ENCODE data around the gene TEKT4. TPM values are rescaled to one million over a fixed set of nuclear protein-coding genes. Genes with fewer than 3 reads are reported as not detected.

Gene TEKT4, protein sequence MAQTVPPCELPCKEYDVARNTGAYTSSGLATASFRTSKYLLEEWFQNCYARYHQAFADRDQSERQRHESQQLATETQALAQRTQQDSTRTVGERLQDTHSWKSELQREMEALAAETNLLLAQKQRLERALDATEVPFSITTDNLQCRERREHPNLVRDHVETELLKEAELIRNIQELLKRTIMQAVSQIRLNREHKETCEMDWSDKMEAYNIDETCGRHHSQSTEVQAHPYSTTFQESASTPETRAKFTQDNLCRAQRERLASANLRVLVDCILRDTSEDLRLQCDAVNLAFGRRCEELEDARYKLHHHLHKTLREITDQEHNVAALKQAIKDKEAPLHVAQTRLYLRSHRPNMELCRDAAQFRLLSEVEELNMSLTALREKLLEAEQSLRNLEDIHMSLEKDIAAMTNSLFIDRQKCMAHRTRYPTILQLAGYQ
- total RNA-seq (2016; rRNA removed; fragmentation: Illumina TruSeq; extraction: Trizol), result not detected in 2 replicates
- total RNA-seq (2016; cell fraction: cytosol; rRNA removed; fragmentation: Illumina TruSeq; extraction: Trizol; ENCODE audit: low read depth), result not detected in 2 replicates
- not detected in 2 replicates for total RNA-seq (2016; cell fraction: insoluble cytoplasmic fraction; rRNA removed; fragmentation: Illumina TruSeq; extraction: Trizol)
- total RNA-seq (2016; cell fraction: membrane; rRNA removed; fragmentation: Illumina TruSeq; extraction: Trizol), result not detected in 2 replicates
- total RNA-seq (2016; cell fraction: nucleus; rRNA removed; fragmentation: Illumina TruSeq; extraction: Trizol), result not detected in 2 replicates
- not detected in 2 replicates for polyA plus RNA-seq (2011; rRNA removed)
- not detected in 2 replicates for polyA plus RNA-seq (2011; cell fraction: cytosol; rRNA removed)
- polyA plus RNA-seq (2011; cell fraction: nucleus; rRNA removed), result not detected in 2 replicates
- polyA plus RNA-seq (2012), result not detected in 2 replicates
- polyA plus RNA-seq (2016; cell fraction: cytosol; fragmentation: Illumina TruSeq; extraction: Trizol; ENCODE audit: low read depth), result not detected in 2 replicates
- not detected in 2 replicates for polyA plus RNA-seq (2016; cell fraction: insoluble cytoplasmic fraction; fragmentation: Illumina TruSeq; extraction: Trizol; ENCODE audit: low read depth)
- not detected in 2 replicates for polyA plus RNA-seq (2016; cell fraction: membrane; fragmentation: Illumina TruSeq; extraction: Trizol; ENCODE audit: low read depth)
- polyA plus RNA-seq (2016; cell fraction: nucleus; fragmentation: Illumina TruSeq; extraction: Trizol; ENCODE audit: insufficient read depth, low read depth), result not detected in 2 replicates
- polyA minus RNA-seq (2011; rRNA and poly(A)+ RNA removed; ENCODE audit: low replicate concordance), result not detected in 2 replicates
- polyA minus RNA-seq (2011; cell fraction: cytosol; rRNA and poly(A)+ RNA removed), result not detected in 2 replicates
- polyA minus RNA-seq (2011; cell fraction: nucleus; rRNA and poly(A)+ RNA removed), result not detected in 2 replicates
- Bru-seq, nascent RNA, result not detected
- not detected for BruChase-seq, experiment 1, labeled RNA remaining after a 6-hour chase
- not detected for BruChase-seq, experiment 2, labeled RNA remaining after a 2-hour chase
- long read RNA-seq, experiment 1, result 0 reads
- long read RNA-seq, experiment 2, result 0 reads

DNA sequence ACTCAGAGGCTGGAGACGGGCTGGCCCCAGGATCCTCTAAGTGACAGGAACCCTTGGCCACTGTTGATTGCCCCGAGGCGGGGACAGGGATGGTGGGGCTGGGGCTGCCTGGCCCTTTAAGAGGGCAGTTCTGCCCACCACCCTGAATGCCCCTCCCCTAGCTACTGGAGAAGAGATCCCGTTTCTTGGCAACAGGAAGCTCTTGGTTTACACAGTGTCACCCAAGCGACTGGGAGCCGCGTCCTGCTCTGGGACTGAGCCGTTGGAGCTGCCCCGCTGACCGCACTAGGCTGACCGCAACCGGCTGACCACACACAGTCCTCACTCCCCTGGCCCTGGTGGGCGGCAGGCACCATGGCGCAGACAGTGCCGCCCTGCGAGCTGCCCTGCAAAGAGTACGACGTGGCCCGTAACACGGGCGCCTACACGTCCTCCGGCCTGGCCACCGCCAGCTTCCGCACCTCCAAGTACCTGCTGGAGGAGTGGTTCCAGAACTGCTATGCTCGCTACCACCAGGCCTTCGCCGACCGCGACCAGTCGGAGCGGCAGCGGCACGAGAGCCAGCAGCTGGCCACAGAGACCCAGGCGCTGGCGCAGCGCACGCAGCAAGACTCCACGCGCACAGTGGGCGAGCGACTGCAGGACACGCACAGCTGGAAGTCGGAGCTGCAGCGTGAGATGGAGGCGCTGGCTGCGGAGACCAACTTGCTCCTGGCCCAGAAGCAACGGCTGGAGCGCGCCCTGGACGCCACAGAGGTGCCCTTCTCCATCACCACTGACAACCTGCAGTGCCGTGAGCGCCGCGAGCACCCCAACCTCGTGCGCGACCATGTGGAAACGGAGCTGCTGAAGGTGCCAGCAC, at the start of gene TEKT4:
TEKT4 (plus strand) TSS at position 205 of the 862 bp plus-strand sequence; CDS start at position 355, 150 bp downstream.
- Histone ChIP-seq H3K4me3 (replicated peaks in 1 of 3; ENCODE audit: insufficient read depth in 1 of 3, low read depth in 2 of 3, low read length in 3 of 3) (no peak within 1 kb of the TSS), H3K36me3 (replicated peaks in 1 of 2; ENCODE audit: control insufficient read depth in 1 of 2, insufficient read depth in 2 of 2, low read length in 2 of 2) (no peaks in the 10 kb centered on the region), H4K20me1 (ENCODE audit: insufficient read depth, low read length) (peaks cover 2% of the 10 kb centered on the region; the same call in 1 of the 2 replicates), H3K9me3 (ENCODE audit: low read length) (no peaks in the 10 kb centered on the region), H3K9ac (ENCODE audit: insufficient read depth, low read depth, low read length) (no peak within 1 kb of the TSS), H3K79me2 (ENCODE audit: insufficient read depth, low read length) (no peaks in the 10 kb centered on the region), H2AFZ (ENCODE audit: low read length) (no peak within 1 kb of the TSS), H3K4me1 (ENCODE audit: insufficient read depth, low read length) (no peaks in the 10 kb centered on the region), H3K4me2 (ENCODE audit: low read depth, low read length) (no peak within 1 kb of the TSS), H3K27ac (ENCODE audit: extremely low read length, insufficient read depth, low read length) (no peak within 1 kb of the TSS), H3K27me3 (ENCODE audit: control insufficient read depth in 1 of 2, insufficient read depth in 2 of 2, low read length in 2 of 2) (peaks cover 6 to 32% of the 10 kb centered on the region in 2 experiments; a peak in 4 of 5 replicates)
- no TSS peak for BruUV-seq (replicated peaks)
- 57% methylated on average over 29 of the region's 59 CpGs for WGBS (ENCODE audit: low lambda C conversion rate)
- in situ Hi-C loops (cut with HindIII; ENCODE audit: extremely low pct_ligation_motif_present, low pct_unique_long_range_greater_than_20kb), result no loop called here
- TF ChIP-seq ZC3H13 (CRISPR knock-in tag; IDR thresholded peaks at IDR 0.05) (no peak), STAT5B (CRISPR knock-in tag; IDR thresholded peaks at IDR 0.05) (no peak), ZGPAT (CRISPR knock-in tag; IDR thresholded peaks at IDR 0.05) (no peak)
- TF ChIP-seq, protein P1, sequence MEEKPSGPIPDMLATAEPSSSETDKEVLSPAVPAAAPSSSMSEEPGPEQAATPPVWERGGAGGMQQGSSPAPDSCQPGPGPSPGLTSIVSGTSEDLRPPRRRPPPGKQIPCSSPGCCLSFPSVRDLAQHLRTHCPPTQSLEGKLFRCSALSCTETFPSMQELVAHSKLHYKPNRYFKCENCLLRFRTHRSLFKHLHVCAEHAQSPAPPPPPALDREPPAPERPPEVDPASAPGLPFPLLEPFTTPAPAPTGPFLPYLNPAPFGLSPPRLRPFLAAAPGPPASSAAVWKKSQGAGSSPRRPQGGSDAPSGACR (CRISPR knock-in tag; IDR thresholded peaks at IDR 0.05), result no peak
- TF ChIP-seq, protein P2, sequence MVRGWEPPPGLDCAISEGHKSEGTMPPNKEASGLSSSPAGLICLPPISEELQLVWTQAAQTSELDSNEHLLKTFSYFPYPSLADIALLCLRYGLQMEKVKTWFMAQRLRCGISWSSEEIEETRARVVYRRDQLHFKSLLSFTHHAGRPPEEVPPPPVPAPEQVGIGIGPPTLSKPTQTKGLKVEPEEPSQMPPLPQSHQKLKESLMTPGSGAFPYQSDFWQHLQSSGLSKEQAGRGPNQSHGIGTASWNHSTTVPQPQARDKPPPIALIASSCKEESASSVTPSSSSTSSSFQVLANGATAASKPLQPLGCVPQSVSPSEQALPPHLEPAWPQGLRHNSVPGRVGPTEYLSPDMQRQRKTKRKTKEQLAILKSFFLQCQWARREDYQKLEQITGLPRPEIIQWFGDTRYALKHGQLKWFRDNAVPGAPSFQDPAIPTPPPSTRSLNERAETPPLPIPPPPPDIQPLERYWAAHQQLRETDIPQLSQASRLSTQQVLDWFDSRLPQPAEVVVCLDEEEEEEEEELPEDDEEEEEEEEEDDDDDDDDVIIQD (CRISPR knock-in tag; IDR thresholded peaks at IDR 0.05; ENCODE audit: low read depth), result no peak
- TF ChIP-seq, protein P3, sequence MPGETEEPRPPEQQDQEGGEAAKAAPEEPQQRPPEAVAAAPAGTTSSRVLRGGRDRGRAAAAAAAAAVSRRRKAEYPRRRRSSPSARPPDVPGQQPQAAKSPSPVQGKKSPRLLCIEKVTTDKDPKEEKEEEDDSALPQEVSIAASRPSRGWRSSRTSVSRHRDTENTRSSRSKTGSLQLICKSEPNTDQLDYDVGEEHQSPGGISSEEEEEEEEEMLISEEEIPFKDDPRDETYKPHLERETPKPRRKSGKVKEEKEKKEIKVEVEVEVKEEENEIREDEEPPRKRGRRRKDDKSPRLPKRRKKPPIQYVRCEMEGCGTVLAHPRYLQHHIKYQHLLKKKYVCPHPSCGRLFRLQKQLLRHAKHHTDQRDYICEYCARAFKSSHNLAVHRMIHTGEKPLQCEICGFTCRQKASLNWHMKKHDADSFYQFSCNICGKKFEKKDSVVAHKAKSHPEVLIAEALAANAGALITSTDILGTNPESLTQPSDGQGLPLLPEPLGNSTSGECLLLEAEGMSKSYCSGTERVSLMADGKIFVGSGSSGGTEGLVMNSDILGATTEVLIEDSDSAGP (CRISPR knock-in tag; IDR thresholded peaks at IDR 0.05; ENCODE audit: borderline replicate concordance), result peak; percentile 93
- FAIRE-seq (no peak), DNase-seq (ENCODE audit: low spot score) (no peak), ATAC-seq (no peak; the same call in 1 of the 3 replicates)
- ChIA-PET POLR2A (no interaction called here), CTCF (ENCODE audit: low intra/inter-chr PET ratio, low total read pairs) (no interaction called here)
- intact Hi-C loops (cut with micrococcal nuclease; ENCODE audit: unreplicated experiment), result no loop called here

Data from HepG2 (cell line).